NCI-H510A (cell line): ENCODE data around the gene LRRC3C.
"Not testable (repeated sequence)": the region's sequence is repeated elsewhere in the genome, so short reads cannot be mapped to it uniquely, and the experiment has no call there.

ENCODE experiments used
- DNase-seq: peaks from one replicate; lab custom pipeline; 2025; lab: John Stamatoyannopoulos, UW

LRRC3C gene, protein sequence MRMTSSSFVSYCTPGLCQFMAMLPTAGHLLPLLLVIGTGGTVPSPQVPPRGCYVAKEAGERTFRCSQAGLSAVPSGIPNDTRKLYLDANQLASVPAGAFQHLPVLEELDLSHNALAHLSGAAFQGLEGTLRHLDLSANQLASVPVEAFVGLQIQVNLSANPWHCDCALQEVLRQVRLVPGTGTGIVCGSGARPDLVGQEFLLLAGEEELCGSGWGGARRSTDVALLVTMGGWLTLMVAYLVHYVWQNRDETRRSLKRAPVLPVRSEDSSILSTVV

DNA sequence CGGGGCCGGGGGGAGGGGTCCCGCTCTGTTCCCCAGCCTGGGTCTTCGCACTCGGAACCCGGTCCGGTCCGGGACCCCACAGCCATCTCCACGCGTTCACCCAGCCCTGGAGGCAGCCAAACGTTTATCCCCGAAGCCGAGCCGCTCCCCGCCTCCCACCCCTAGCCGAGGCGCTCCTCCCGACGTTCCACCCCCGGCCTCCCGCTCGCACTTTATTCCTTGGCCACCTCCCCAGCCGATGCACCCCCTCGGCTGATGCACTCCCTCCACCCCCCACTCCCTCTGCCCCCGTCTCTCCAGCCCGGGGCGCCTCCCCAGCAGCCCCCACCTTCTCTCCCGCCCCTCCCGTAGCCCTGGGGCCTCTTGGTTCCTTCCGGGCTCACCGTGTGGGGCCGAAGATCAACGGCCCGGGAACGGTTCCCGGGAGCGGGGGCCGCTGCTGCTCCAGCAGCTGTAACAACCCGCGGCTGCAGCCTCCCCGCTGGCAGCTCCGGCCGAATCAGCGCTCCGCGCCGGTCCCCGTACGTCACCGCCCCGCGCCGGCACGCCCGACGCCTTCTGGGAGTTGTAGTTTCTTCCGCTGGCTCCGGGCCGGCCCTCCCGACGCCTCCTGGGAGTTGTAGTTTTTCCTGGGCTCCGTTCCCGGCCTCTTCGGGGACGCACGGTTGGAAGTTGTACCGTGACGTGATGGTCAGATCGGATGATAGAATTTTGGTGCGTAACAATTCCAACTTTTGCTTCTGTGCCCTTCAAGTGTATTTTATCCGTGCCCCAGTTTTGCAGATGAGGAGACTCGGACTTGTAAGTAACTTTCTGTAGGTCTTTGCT, at the start of gene LRRC3C, which contains the start of gene ORMDL3:
Gene LRRC3C, plus strand, starts transcription at position 632 of the 828 bp plus-strand sequence. CDS start 13,792 bp downstream, outside the sequence.
Gene ORMDL3, minus strand, starts transcription at position 501 of the 828 bp plus-strand sequence. CDS start 3,398 bp downstream, outside the sequence.
- peak; percentile 83 for DNase-seq

DNA sequence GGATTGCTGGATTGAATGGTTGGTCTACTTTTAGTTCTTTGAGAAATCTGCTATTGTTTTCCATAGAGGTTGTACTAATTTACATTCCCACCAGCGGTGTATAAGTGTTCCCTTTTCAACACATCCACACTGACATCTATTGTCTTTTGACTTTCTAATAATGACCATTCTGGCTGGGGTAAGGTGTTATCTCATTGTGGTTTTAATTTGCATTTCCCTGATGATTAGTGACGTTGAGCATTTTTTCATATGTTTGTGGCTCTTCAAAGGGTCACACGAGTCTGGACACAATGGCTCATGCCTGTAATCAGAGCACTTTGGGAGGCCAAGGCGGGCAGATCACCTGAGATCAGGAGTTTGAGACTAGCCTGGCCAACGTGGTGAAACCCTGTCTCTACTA, 41.4 kb upstream of the LRRC3C start:
- not testable (repeated sequence) for DNase-seq

DNA sequence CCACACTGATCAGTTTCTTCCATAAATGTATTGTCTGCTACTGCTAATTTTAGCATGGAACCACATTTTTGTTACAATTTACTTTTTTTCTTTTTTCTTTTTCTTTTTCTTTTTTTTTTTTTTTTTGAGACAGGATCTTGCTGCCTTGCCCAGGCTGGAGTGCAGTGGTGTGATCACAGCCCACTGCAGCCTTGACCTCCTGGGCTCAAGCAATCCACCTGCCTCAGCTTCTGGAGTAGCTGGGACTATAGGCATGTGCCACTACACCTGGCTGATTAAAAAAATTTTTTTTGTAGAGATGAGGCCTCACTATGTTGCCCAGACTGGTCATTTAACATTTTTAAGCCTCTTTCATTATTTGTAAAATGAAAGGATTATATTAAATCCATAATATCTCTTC, 40.5 kb upstream of the LRRC3C start:
- DNase-seq: no peak

DNA sequence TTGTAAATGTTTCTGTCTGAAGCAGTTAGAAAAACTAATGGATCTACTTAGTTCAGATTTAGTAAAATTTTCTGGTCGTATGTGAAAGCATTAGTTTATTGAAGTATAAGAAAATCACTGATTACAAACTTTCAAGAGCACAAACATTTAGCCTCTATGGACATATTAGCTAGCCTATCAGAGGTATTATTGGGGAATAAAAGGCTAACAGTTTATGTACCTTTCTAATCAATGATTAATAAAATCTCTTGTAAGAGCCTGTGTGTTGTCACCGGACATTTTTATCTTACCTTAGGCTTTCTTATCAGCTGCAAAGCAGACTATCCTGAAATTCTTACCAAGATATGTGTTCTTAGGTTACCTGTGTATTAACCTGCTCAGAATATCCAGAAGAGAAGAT, 38.3 kb upstream of the LRRC3C start:
- no peak for DNase-seq

DNA sequence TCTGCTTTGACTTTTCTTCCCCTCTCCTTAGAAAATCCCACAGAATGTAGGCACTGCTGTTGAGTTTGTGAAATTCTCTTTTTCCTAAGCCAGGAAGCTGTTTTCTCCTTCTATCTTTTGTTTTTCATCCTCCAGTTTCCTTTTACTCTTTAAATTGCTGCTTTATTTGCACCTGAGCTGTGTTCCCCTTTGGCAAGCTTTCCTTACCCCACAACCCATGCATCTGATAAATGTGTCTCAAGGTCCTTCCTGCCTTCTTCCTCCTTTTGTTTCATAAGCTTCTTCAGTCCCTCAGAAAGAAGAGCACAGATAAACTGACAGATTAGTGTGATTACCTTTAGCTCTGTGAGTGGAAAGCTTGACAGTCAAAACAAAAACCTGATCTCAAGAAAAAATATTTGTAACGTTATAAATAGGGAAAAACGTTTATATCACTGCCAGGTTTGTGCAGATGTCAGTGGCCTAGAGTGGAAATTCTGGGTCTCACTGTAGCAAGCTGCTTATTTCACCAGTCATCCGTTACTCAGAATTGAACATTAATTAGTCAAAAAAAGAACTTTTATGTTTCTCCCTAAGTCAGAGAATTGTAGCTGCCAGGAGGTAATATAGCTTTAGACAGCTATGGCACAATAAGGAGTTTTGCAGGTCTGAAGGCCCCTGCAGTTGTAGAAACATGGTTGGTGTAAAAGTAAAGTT, 32.7 kb upstream of the LRRC3C start:
- no peak for DNase-seq

DNA sequence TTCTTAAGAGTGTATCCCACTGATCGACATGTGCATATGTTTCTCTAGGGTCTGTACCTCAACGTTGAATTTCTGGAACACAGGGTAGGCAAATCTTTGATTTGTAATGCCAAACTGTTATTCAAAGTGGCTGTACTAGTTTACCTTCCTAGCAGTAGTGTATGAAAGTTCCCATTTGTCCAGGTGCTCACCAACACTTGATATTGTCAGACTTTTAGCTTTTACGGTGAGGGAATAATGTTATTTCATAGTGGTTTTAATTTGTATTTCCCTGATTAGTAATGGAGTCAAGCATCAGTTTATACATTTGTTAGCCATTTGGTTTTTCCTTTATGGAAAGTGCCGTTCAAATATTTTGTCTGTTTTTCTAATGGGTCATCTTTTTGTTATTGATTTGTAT, 29.4 kb upstream of the LRRC3C start:
- no peak for DNase-seq

DNA sequence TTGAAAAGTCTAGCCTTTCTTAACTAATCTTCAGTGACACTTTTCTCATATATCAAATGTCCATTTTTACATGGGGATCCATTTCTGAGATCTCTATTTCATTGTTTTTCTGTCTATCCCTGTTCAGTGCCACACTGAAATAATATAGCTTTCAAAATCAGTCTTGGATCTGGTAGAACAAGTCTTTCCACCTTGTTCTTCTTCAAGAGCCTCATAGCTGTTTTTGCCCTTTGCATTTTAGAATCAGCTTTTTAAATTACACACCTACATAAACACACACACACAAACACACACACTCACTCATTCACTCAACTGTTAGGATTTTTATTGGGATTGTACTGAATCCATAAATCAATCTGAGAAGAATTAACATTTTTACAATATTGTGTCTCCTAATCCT, 28.3 kb upstream of the LRRC3C start:
- DNase-seq: peak; percentile 15

DNA sequence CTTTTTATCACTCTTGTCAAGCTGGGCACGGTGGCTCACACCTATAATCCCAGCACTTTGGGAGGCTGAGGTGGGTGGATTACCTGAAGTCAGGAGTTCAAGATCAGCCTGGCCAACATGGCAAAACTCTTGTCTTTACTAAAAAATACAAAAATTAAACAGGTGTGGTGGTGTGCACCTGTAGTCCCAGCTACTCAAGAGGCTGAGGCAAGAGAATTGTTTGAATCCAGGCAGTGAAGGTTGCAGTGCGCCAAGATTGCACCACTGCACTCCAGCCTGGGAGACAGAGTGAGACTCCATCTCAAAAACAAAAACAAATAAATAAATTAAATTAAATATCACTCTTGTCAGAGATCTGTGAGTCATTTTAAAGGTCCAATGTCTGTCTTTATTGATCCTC, 25.5 kb upstream of the LRRC3C start:
- DNase-seq: not testable (repeated sequence)

DNA sequence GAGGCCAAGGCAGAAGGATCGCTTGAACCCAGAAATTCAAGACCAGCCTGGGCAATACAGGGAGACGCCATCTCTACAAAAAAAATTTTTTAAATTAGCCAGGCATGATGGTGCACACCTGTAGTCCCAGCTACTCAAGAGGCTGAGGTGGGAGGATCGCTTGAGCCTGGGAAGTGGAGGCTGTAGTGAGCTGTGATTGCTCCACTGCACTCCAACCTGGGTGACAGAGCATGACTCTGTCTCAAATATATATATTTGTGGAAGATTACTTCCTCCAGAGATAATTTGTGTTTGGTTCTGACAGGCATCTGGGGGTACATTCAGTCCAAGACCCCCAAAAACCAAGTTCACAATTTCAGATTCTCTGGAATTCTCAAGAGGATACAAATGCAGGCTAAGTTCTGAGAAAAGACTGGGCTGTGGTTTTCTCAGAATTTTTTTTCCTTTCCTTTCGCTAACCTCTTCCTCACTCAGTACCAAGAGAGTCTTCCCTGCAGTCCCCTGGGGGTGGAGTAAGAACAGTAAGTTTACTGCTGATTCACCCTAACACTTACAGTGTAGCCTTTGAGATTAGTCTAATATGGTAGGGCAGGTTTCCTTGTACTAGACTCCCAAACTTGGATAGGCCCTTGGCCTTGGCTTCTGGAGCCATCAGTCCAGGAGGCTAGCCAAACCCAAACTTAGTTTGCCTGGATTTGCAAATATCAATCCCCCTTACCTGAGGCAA, 24.2 kb upstream of the LRRC3C start:
- DNase-seq: no peak

DNA sequence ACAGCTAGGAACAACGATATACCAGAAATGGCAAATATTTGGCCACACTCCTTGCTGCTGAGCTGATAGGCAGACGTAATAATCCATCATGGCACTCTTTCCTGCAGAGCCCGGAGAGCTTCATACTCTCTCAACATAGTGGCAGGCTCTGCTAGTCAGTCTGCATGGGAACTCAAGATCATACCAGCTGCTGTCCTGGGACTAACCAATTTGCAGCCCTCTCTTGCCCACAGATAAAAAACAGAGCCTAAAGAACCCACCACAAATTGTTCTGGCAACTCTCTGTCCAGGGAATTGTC, 22.6 kb upstream of the LRRC3C start:
- no peak for DNase-seq

DNA sequence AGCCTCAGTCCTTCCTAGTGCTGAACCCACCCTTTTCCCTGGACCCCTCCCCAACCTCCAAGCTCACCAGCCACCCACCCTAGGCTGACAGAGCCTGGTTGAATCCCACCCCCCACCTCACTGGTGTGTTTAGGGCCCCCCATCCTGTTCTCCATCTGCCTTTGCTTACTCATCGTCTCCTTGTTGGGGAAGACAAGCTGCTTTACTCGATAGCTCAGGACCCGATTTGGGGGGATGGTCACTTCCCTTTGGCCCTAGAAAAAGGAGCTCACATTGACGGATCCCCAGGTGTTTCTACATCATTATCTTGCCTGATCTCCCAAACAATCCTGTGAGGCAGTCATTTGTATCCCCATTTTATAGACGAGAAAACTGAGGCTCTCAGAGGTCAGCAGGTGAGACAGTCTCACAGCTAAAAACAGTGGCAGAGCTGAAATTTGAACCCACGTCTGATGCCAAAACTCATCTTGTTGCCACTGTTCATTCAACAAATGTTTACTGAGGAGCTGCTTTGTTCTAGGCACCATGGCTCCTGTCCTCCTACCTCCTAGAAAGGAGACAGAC, 18.7 kb upstream of the LRRC3C start:
- no peak for DNase-seq

DNA sequence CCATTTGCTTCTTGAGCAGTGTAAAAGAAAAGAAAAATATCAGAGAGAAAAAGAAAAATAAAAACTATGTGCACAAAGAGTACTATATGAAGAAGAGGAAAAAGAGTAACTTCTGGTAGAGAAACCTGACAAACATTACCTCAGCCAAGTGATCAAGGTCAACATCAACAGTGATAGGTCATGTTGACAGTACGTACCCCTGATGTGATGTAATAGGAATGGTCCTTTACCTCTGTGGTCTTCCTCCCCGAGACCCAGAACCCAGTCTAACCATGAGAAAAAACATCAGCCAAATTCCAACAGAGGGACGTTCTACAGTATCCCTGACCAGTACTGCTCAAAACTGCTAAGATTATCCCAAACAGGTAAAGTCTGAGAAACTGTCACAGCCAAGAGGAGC, 13.5 kb upstream of the LRRC3C start:
- no peak for DNase-seq

DNA sequence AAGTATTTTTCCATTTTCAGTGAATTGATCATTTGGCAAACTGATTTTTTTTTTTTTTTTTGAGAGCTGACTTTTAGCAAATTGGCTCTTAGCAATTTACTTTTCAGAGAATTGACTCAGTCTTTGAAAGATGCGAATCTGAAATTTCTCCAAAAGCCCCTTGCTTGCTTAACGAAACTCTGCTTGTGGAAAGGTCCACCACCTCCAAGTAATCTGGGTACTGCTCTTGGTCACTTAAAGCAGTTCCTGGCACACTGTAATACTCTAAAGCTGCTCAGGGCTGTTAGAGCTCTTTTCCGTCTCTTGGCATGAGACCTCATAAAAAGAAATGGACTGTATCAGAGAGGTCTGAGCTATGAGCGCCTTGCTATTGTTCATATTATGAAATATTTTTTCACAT, 12.0 kb upstream of the LRRC3C start:
- no peak for DNase-seq

DNA sequence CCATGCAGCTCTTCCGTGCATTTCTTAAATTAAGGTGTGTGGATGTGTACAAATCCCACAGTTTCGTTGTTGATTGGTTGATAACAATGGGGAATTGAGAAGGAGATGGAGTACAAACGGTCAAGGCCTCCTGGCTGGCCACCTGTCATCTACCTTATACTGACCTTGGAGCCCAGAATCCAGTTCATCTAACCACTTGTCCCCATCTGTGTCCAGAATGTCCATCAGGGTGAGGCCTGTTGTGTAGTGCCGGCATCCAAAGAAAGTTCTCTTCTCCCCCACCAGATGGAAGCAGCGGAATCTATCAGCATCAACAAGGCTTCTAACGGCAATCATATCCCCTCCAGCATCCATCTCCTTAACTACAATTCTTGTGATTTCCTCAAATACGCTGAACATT, 10.6 kb upstream of the LRRC3C start:
- no peak for DNase-seq

DNA sequence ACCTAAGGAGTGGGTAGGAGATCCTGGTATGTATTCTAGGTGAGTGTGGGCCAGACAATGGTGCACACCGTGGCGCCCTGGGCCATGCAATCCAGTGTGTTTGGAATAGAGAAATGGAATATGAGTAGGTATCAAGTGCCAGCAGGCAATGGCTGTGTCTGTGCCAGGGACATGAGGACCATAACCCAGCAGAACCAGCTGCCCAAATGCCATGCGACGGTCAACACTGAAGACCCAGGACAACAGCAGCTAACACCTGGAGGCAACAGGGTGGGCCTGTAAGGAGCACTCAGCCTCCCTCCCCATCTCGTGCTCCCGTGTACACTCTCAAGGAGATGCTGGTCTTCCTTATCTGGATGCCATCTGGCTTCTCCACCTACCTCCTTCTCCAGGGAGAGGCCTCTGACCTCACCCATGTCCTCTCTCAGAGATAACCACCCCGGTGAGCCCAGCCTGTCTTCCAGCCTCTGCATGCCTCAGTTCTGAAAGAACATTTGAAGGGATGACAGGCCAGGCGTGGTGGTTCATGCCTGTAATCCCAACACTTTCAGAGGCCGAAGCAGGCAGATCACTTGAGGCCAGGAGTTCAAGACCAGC, 8.3 kb upstream of the LRRC3C start:
- DNase-seq: no peak

DNA sequence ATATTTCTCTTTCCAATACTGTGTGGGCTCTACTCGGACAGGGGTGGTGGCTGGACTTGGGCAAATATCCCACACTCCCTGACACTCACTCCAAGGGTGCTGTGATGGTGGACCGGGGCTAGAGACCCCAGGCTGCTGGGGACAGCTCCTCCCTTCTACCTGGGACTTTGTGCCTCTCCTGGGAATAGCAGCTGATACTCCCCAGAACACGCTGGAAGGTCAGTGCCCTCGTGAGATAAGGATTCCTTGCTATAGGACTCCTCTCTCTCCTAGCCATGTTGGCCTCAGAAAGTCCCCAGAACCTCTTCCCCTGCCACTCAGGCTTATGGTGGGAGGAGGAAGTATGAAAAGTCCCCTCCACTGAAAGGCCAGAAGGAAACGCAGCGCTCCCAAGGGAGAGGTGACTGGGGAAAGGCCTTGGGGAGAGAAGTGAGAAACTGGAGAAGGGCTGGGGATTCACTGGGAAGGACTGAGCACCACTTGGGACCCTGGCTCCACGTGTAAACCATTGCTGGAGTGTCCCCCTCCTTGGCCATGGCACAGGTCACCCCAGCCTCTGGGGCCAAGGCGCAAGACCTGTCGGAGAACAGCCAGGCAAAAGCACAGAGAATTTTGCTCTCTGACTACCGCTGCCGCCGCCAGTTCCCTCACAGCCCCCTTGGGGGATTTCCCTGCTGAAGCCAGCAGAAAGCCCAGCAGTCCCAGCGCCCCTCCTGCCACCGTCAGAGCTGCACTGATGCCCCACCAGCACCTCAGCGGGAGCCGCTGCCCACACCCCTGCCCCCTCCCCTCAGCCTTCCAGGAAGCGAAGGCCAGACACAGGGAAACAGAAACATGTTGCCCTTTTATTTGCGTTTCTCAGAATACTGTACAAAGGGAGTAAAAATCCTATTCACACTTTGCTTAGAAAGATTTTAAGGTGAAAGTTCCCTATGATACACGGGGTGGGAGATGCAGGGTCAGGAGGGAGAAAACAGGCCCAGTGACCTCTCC, 7.0 kb upstream of the LRRC3C start:
- DNase-seq: no peak

DNA sequence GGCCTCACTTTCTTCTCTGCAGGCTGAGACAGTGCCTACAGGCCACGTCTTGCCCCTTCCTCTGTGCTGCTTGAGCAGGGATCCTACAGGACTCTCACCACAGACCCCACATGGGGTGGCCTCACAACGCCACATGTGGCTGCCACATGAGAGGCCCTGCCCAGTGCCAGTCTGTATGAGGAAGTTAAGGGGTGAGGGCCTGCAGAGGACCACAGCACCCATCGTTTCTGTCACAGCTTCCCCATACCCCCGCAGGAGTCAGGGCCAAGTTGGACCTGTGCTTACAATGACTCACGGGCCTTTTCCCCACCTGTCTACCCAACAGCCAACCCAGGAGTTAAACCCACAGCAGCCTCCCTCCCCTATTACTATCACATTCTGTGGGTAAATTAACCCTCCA, 6.2 kb upstream of the LRRC3C start:
- DNase-seq: no peak

DNA sequence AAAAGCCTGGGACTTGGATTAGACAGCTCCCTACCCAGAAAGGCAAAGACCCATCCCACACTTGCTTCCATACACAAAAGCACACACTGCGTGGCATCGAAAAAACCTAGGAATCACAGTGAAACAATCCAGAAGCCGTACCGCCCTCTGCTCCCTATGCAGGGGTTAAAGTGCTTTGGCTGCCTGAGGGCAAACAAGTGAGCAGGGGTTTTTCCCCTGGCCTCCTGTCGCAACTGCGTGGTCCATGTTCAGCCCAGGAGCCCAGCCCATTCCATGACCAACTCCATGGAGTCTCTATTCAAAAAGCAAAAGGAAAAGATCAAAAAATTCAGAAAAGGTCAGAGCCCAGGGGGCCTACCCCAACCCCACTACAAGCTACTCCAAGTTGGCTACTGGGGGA, 5.5 kb upstream of the LRRC3C start:
- no peak for DNase-seq

DNA sequence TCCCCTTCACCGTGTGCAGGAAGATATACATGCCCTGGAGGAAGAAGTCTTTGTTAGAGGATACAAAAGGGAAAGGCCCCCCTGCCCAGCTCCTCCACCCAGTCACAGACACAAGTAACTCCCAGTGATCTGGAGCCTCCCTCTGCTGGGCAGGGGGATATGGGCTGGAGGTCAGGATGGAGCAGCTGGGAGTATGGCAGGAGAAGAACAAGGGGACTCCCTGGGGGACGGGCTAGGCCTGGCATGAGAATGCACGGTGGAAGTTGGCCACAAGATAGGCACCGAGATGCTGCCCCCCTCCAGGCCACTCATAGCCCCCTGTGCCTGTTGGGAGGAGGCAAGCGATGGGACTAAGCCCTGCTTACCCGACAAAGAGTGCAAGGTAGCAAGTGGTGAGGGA, 4.3 kb upstream of the LRRC3C start:
- DNase-seq: no peak
